GM11168 (cell line): ENCODE data around the gene PRKAB1.

Experiments used
- in situ Hi-C: fragments of 300-500 bp; cut with MboI; formaldehyde crosslinking; loops from one replicate; pipeline ENCODE4 v1.12.0; 2022; ENCODE audit warnings: low sequenced_read_pairs; ENCODE audit not compliant: unreplicated experiment

PRKAB1 gene

DNA sequence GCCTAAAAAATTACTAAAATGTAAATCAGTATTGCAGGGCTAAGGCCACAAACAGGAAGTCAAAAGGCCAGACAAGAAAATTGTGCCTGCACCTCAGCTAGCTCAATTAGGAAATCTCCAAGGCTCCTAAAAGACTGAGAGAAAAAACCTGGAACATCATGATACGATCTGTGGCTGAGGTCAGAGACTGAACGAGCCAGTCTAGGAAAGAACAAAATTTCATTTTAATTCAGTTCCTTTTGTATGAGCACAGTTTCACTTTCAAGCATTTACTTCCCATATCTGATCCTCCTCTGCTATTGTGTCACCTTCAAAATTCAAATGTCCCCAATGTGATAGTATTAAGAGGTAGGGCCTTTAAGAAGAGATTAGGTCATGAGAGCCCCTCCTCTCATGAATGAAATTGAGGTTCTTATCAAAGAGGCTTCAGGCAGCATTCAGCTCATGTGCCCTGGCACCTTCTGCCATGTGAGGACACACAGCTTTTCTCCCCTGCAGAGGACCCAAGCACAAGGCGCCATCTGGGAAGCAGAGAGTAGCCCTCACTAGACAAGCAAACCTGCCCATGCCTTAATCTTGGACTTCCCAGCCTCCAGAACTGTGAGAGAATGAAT lies 14.8 kb downstream of the PRKAB1 start:
- in situ Hi-C loops = no loop called here

GRCh38 chr12:119683413-119683812 lies 15.5 kb downstream of the PRKAB1 start:
- in situ Hi-C loops = no loop called here

DNA sequence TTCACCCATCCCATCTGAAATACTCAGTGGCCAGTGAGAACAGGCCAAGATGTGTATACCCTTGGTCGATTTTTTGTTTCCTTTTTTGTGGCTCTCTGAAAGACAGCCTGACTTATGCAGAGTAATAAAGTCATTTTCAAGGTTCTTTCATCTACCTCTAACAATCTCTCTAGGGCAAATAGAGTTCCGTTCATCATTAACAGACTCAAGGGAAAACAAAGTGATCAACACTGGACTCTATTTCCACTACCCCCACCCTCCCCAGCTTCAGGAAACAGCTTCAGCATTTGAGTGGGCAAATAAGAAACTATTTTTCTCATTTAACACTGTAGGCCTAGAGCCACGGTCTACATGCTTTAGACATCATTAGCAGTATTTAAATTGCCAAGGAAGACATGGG lies 15.9 kb downstream of the PRKAB1 start:
- in situ Hi-C loops = no loop called here

GRCh38 chr12:119684711-119685369 lies 16.9 kb downstream of the PRKAB1 start:
- in situ Hi-C loops = no loop called here

DNA sequence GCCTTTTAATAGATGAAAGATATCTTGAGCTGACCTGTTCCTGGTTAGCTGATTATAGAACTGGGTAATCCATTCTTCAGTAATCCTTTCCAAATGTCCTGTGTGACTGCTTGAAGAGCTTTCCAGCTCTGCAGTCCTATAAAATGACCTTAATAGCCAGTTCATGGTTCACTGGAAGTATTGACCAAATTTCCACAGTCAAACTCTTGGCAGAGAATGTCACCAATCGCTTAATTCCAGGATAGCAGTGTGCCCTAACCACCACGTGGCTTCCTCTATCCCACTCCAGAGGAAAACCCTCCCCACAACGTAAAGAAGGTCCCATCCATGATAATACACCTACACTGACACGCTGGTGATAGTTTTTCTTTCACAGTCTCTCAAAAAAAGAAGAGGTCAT lies 17.4 kb downstream of the PRKAB1 start:
- in situ Hi-C loops = no loop called here

- in situ Hi-C loops = no loop called here
These were observed 18.4 kb downstream of the PRKAB1 start for GRCh38 chr12:119686355-119686754.

GRCh38 chr12:119686776-119687175 lies 18.8 kb downstream of the PRKAB1 start:
- in situ Hi-C loops = no loop called here

GRCh38 chr12:119687406-119687805 lies 19.5 kb downstream of the PRKAB1 start:
- in situ Hi-C loops = no loop called here

DNA sequence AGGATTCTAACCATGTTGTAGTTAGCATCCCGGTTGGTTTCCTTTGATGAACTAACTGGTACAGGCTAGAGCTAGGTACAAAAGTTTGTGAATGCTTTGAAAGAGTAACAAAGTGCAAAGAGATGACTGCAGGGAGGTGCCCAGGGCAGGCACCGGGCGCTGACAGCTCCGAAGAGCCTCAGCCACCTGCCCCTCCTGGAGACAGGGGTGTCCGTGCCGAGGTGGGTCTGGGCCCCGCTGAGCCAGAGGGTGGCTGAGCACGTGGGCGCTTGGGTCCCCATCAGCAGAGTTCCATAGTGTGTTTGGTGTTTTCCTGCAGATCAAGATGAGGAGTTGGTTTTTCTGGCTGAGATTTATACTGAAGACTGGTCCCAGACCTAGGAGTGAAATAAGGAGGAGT lies 19.9 kb downstream of the PRKAB1 start:
- in situ Hi-C loops = no loop called here

DNA sequence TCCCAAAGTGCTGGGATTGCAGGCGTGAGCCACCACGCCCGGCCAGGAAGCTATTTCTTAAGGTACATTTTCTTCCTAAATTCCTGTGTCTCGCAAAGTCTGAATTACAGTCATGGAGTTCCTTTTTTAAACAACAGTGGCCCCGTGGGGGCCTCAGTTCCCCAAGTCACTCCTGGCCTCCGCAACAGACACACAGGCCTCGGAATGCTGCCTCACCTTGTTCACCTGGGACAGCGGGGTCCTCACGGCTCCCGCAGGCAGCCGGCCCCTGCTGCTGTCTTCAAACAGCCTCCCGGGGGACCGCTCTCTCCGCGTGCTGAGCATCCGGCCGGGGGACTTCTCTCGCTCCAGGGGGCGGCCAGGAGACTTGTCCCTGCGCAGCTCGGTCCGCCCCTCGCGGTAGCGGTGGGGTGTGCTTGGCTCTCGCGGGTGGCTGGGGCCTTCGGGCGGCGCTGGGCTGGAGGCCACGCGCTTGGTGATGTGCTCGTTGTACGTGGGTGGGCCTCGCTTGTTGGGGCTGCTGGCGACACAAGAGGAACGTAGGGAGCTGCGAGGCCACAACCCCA lies 22.1 kb downstream of the PRKAB1 start:
- in situ Hi-C loops = no loop called here

DNA sequence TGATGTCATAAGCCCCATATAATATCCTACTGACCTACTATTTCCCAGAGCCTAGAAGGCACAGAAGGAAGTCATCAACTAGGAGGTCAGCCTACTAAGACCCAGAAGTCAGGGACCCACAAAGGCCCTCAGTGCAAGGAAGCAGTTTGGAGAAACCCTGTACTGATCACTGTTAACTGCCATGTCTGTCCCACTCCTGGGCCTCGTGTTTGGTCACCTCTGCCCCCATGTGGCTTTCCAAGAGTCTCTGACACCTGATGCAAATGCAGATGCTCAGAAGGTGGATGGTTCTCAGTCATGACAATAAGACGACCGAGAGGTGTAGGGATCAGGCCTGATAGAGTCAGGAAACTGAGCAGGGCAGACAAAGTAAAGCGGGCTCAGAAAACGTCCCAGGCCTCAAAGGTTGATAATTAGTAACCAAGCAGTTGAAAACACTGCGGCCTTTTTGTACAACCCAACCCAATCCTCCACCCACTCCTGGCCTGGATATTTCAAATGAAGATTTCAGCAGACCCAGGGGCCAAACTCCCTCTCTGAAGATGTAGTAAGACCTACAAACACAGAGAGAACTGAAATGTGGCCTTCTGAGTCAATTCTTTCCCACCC lies 23.4 kb downstream of the PRKAB1 start:
- in situ Hi-C loops = no loop called here

DNA sequence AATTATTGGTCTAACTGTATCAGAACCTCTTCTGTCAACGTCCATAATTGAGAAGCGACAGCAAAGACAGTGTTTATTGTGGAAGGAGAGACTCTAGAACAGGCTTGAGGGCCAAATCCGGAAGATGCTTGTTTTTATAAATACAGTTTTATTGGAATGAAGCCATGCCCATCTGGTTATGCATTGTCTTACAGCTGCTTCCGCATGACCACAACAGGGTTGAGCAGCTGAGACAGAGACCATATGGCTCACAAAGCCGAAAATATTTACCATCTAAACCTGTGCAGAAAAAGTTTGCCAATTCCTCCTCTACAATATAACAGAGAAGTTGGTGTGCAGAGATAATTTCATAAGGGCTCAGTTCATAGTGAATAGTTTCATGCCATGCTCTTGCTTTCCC lies 24.5 kb downstream of the PRKAB1 start:
- in situ Hi-C loops = no loop called here

DNA sequence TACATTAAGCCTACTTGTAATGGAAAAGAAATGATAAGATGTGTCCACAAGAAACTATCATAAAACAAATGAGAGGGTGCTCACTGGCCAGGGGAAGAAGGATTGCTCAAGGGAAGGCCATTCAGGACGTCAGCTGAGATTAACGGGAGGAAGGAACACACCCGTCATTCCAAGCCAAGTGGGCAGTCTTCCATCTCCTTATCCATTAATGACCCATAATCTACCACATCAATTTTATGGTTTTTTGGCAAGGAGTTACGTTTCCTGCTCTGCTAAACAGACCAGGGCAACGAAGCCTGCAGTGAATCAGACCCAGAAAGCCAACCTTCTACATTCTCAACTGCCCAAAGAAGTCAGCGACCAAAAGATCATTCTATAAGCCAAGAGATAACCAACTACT lies 25.1 kb downstream of the PRKAB1 start:
- in situ Hi-C loops = no loop called here

GRCh38 chr12:119693511-119693910 lies 25.6 kb downstream of the PRKAB1 start:
- in situ Hi-C loops = no loop called here

DNA sequence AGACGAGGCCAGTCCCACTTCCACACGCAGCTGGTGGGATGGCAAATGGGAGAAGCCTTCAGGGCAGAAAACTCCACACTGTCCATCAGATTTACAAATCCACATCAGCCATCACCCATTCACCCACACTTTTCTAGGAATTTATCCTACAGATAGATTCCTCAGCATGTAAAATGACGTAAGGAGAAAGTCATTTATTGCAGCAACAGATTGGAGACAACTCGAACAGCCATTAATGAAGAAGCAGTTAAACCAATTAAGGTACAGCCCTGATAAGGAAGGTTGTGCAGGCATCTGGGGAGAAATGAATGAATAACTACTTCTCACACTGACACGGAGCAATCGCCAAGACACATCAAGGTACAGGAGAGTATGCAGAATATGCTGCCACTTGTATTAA lies 26.2 kb downstream of the PRKAB1 start:
- in situ Hi-C loops = no loop called here

DNA sequence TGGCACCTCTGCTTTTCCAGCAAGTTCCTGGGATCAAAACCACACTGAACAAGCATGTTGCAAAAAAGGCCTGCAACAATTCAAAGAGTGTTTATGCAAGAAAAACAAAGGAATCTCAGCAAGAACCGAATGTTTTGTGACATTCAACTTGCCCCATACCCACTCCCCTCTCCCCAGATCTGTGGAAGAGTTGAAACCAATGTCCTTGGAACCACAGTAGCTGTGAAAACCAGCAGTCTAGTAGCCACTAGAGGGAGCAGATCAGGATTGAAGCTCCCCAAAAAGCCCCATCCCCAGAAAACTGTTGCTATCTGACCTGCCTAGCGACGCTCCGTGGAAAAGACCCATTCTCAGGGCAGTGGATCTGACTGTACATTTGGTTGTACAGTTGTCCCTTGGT lies 27.1 kb downstream of the PRKAB1 start:
- in situ Hi-C loops = no loop called here

- in situ Hi-C loops = no loop called here
These were observed 29.0 kb downstream of the PRKAB1 start for GRCh38 chr12:119696943-119697342.

DNA sequence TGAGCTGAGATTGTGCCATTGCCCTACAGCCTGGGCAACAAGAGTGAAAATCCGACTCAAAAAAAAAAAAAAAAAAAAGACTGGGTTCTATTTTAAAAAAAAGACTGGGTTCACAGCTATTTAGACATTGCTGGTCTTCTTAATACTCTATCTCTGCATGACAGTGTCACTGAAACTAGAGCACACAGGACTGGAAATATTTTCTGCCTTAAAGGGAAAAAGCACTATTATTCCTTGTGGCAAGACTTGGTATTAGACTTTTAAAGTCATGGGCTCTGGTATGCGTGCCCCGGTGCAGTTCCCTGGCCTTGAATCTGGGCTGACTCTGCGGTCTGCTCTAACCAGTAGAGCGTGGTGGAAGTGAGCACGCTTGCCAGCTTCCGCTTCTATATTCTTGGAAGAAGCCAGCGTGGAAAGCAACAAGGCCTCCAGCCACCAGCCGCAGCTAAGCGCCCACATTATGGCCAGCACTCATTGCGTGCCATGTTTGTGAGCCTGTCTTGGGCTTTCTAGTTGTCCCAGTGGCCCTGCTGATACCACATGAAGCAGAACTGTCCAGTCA lies 31.3 kb downstream of the PRKAB1 start:
- in situ Hi-C loops = no loop called here

GRCh38 chr12:119700078-119700477 lies 32.1 kb downstream of the PRKAB1 start:
- in situ Hi-C loops = no loop called here

- in situ Hi-C loops = no loop called here
These were observed 36.3 kb downstream of the PRKAB1 start for GRCh38 chr12:119704065-119704747.

DNA sequence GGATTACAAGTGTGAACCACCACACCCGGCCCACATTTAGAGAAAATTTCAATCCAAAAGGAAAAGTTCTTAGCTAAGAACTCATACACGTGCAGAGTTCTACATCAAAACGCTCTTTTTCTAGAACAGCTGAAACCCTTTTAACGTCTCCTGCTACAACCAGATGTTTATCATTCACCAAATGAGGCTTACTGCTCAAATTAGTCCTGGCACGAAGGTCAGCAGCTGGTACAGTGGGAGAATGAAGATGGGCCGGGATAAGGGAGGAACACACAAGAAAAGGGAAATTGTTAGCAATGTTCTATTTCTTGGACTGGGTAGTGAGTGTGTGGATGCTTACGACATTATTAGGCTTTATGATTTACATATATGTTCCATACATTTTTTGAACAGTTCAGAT lies 37.2 kb downstream of the PRKAB1 start:
- in situ Hi-C loops = no loop called here
